Urothelium cell line (cell line): ENCODE data around the gene SLC25A39.
A peak's percentile ranks its signal among the peaks of the same experiment; 100 is the strongest.
"Not testable (repeated sequence)": the region's sequence is repeated elsewhere in the genome, so short reads cannot be mapped to it uniquely, and the experiment has no call there.

Experiments used
- DNase-seq: peaks from one replicate; pipeline ENCODE4 v3.0.0; 2011; ENCODE audit warnings: low spot score, mixed read lengths
- FAIRE-seq: peaks from 2 replicates; lab custom pipeline; 2011; peaks lifted over from hg19 to GRCh38; lab: Jason Lieb, UNC

SLC25A39 gene

GRCh38 chr17:44335968-44336367 is 11.3 kb upstream of the SLC25A39 start:
- FAIRE-seq (no peak), DNase-seq (no peak)

GRCh38 chr17:44335564-44335963 is 10.9 kb upstream of the SLC25A39 start:
- DNase-seq (no peak), FAIRE-seq (no peak)

DNA sequence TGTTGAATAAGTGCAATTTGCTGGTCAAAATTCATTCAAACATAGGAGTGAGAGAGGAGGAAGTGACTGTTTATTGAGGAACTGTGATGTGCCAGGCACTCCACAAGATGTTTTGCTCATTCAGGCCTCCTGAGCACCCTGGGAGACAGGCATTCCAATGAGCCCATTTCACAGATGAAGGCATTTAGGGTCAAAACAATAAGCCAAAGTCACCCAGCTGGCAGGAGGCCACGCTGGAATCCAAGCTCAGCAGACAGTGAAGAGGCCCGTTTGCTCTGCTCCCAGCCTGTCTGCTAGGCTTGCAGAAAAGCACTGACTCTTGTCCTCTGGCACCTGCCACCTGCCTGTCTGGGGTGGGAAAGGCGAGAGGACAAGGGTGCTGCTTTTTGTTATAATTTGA is 10.1 kb upstream of the SLC25A39 start:
- DNase-seq, result no peak
- no peak for FAIRE-seq

GRCh38 chr17:44334315-44334714 is 9.7 kb upstream of the SLC25A39 start:
- DNase-seq (no peak), FAIRE-seq (no peak)

GRCh38 chr17:44333371-44333770 is 8.7 kb upstream of the SLC25A39 start:
- DNase-seq, result no peak
- FAIRE-seq, result no peak

DNA sequence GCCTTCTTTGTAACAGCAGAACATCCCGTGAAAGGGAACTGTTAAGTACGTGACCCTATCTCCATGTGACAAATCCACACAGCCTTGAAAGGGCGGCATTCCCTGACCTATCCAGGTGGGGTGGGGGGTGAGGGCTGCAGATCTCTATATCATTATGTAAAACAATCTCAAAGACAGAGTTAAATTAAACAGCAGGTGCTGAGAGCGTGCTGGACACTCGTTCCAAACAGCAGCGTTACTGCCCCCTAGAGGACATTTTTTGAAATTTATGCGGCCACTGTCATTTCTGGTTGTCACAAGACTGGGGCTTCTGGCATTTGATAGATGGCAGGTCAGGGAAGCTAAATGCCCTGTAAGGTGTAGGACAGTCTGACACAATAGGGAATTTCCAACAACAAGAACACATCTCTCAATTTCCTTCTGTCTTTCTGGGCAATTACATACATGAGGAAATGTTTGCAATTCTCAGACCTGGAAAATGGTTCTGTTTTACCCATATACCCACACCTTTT is 6.7 kb upstream of the SLC25A39 start:
- peak; percentile 72 for DNase-seq

GRCh38 chr17:44330263-44330662 is 5.6 kb upstream of the SLC25A39 start:
- DNase-seq, FAIRE-seq: not testable (repeated sequence)

More for the DNA sequence above, 6.7 kb upstream of the SLC25A39 start:
- peak; percentile 37 for FAIRE-seq

DNA sequence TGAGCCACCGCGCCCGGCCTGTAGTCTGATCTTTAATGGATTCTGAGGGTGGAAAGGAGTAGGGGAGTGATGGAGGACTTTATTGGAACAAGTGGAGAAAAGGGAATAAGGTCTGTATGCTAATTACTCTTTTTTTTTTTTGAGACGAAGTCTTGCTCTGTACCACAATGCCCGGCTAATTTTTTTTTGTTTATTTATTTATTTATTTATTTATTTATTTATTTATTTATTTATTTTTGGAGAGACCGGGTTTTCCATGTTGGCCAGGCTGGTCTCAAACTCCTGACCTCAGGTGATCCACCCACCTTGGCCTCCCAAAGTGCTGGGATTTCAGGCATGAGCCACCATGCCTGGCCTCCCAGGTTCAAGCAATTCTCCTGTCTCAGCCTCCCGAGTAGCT is 4.9 kb upstream of the SLC25A39 start:
- not testable (repeated sequence) for FAIRE-seq, DNase-seq

GRCh38 chr17:44327715-44328449 is 3.3 kb upstream of the SLC25A39 start:
- DNase-seq (no peak), FAIRE-seq (no peak)

DNA sequence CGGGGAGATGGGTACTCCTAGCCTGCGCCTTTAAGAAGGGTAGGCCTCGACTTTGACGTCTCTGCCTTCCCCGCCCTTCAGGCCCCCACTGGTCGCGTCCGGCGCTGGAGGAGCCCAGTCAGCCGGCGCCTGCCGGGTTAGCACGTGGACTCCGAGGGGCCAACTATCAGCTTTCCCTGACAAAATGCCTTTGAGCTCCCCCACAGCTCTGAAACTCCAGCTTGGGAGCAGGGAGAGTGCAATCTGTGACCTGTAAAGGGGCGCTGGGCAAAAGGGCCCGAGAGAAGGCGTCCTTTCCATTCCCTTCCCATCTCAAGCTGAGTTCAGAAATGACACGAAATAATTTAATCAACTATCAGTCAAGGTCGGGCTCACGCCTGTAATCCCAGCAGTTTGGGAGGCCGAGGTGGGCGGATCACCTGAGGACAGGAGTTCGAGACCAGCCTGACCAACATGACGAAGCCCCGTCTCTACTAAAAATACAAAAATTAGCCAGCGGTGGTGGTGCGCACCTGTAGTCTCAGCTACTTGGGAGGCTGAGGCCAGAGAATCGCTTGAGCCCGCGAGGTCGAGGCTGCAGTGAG is 2.3 kb upstream of the SLC25A39 start:
- FAIRE-seq, result no peak
- DNase-seq, result peak; percentile 98

DNA sequence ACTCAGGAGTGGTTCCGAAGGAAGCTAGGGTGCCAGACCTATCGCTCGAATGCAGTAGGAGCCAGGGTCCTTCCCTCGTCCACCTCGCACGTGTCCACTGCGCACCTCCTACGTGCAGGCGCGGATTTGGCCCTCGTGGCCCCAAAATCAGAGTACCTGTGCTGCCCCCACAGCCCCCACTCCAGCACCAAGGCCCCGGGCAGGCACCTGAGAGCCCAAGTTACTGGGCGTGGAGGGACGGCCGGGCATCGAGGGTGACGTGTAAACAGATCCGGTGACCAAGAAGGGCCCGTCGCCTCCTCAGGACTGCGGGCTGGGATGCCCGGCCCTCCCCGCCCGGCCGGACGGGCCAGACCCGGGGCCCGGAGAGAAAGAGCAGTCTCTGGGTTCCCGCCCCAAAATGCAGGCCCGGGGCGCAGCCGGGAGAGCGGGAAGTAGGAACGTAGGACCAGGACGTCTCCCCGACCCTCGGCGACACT is 492 bp downstream of the SLC25A39 start:
- DNase-seq, result no peak
- FAIRE-seq, result no peak

DNA sequence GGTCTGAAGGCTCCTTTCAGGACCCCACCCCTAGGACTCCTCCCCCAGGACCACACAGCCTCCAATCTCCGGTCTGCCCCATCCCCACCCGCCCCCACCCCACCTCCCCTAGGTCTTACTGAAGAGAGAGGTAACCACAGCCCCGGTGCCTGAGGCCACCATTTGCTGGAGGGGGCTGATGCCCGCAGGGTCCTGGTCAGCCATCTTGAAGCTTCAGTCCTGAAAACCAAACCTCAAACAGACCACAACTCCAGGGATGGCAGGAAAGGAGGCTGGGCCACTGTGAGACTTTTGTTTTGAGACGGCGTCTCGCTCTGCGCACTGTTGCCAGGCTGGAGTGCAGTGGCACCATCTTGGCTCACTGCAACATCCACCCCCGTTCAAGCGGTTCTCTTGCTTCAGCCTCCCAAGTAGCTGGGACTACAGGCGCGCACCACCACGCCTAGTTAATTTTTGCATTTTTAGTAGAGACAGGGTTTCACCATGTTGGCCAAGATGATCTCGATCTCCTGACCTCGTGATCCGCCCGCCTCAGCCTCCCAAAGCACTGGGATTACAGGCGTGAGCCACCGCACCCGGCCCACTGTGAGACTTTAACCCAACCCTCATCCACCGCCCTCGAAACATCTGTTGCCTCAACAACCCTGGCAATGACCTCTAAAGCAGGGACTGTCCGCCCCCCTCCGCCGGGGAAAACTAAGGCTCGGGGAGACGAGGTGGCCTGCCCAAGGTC is 1.1 kb downstream of the SLC25A39 start:
- FAIRE-seq (no peak), DNase-seq (no peak)

DNA sequence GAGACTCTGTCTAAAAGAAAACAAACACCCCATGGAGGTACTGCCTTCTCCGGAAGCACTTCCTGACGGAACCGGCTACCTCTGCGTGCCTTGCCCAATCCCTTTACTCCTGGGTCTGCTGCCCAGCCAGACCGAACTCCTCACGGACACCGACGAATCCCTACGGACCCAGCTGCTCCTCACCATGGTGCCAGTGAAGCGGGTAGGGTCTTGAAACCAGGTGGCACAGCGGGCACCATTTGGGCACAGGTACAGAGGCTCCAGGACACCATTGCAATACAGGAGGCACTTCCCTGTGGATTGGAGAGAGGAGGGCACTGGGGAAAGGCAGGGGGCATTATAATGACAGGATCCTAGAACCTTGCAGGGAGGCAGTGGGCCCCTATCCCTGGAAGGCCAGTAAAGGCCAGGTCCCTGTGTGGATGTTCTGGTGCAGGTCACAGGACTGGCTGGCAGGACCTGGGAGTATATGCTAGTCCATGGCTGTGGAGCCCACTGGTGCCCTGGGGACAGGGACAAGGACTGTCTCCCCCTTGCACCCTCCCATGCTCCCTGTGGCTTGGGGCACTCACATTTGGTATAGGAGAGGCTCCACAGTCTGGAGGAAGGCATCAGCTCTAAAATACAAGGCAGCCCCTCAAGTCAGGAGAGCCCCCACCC is 2.3 kb downstream of the SLC25A39 start:
- FAIRE-seq (no peak), DNase-seq (no peak)

DNA sequence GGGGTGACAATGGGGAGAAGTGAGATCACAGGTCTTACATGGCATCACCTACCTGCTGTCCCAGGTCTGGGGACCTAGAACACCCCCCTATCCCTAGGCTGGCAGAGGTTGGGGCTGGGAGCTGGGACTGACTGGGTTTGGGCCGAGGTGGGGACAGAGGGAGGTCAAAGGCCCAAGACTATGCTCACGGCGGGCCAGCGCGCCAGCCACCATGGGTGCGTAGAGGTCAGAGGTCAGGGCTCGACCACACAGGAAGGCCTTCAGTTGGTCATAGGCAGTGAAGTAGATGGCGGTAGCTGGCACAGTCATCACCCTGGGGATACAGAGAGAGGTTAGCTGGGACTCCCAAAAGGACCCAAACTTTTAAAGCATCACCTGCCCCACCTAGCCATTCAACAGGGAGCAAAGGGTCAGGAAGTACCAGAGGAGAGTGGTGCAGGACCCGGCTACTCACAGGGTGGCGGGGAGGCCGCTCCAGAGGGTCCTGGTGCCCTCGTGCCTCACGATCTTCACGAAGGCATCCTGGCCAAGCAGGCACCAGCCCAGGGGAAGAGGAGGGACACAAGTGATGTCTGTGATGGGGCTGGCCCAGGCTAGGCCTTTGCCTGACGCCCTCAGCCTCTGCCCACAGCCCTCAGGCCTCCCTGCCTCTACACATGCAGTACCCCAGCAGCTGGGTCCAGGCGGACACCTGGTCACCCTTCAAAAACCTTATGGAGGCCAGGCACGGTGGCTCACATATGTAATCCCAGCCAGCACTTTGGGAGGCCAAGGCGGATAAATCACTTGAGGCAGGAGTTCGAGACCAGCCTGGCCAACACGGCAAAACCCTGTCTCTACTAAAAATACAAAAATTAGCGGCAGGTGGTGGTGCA is 3.1 kb downstream of the SLC25A39 start:
- no peak for DNase-seq
- no peak for FAIRE-seq

DNA sequence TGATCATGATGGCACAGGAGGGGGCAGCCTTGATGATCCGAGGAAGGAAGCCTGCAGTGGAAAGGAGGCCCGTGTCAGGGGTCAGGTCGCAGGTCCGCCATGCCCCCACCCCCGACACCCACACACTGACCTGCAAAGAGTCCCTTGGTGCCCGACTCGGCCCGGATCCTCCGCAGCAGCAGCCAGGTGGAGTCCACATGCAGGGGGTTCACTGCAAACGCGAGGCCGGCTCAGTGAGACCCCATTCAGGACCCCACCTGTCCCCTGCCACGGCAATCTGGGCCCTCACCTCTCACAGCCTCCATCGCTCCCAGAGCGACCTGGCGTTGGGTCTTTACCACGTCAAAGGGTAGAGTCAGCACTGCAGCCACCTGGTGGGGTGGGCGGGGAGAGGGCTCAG is 4.6 kb downstream of the SLC25A39 start:
- DNase-seq, result no peak
- no peak for FAIRE-seq

DNA sequence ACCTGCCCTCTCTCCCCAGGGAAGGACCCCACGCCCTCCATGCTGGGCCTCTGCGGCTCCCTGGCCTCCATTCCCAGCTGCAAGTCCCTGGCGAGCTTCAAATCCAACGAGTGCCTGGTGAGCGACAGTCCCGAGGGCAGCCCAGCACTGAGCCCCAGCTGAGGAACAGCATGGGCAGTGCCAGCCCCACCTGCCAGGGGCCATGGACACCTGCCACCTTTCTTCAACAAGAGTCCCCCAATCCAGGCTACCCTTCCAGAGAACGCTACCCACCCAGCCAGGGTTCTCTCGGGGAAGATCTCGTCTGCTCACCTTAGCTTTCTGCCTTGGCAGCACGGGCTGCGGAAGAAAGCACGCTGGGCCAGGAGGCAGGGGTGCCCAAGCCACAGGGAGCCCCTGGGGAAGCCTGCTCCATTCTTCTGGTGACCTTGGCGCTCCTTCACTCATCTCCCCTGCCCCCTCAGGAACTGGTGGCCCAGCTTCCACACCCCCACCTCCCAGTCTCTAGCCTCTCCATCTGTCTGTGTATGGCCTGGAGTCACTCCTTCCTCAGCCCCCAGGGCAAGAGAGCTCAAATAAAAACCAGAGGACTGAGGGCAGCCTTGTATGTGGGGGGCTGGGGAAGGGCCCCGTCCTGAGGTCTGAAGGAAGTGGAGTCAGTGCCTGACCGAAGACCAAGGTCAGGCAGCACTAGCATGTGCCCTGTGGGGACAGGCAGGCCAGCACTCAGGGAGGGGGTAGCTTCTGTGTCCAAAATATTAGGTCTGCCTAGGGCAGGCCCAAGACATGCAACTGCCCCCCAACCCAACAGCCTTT is 6.3 kb downstream of the SLC25A39 start:
- DNase-seq (no peak), FAIRE-seq (no peak)

- FAIRE-seq, result no peak
- no peak for DNase-seq
Observed at GRCh38 chr17:44317545-44317944, 7.1 kb downstream of the SLC25A39 start.

GRCh38 chr17:44315760-44316731 is 8.6 kb downstream of the SLC25A39 start:
- DNase-seq (no peak), FAIRE-seq (peak; percentile 17)
